Mesenchymal stem cell (in vitro differentiated cells and primary cell): Measurements from ENCODE around the gene UNC5B.
A peak's percentile ranks its signal among the peaks of the same experiment; 100 is the strongest.

ENCODE experiments used
- DNase-seq: peaks from one replicate; pipeline ENCODE4 v3.0.0-alpha.2; 2013
- H2AFZ ChIP-seq: one replicate; pipeline ENCODE4 v1.6.1; 2013; ENCODE audit warnings: low read depth, mild to moderate bottlenecking, control low read depth, inconsistent platforms, low read length, moderate library complexity
- H2AK5ac ChIP-seq: 2 replicates; pipeline ENCODE4 v1.6.1; 2013; ENCODE audit warnings: low read length, moderate library complexity, mild to moderate bottlenecking, inconsistent platforms; ENCODE audit not compliant: severe bottlenecking
- H2BK120ac ChIP-seq: one replicate; pipeline ENCODE4 v1.6.1; 2013; ENCODE audit warnings: low read depth, mild to moderate bottlenecking, inconsistent platforms, low read length, moderate library complexity
- H2BK12ac ChIP-seq, 2 experiments: one replicate each; pipeline ENCODE4 v1.6.1; 2013; ENCODE audit warnings: inconsistent platforms in 2 of 2, low read length in 2 of 2, mild to moderate bottlenecking in 2 of 2, moderate library complexity in 2 of 2, control low read depth in 1 of 2
- H2BK15ac ChIP-seq: one replicate; pipeline ENCODE4 v1.6.1; 2013; ENCODE audit warnings: mild to moderate bottlenecking, low read depth, inconsistent platforms; ENCODE audit not compliant: poor library complexity, severe bottlenecking
- H2BK5ac ChIP-seq: 2 replicates; pipeline ENCODE4 v1.6.1; 2013; ENCODE audit warnings: low read depth, mild to moderate bottlenecking, low read length, control low read depth, inconsistent platforms; ENCODE audit not compliant: poor library complexity, severe bottlenecking
- H3K14ac ChIP-seq, 2 experiments: one replicate each; pipeline ENCODE4 v1.6.1; 2013; ENCODE audit warnings: inconsistent platforms in 2 of 2, low read length in 2 of 2, control low read depth in 1 of 2, mild to moderate bottlenecking in 1 of 2, moderate library complexity in 1 of 2
- H3K18ac ChIP-seq, 2 experiments: one replicate each; pipeline ENCODE4 v1.6.1; 2013; ENCODE audit warnings: inconsistent platforms in 2 of 2, low read length in 2 of 2, control low read depth in 1 of 2, low read depth in 1 of 2, mild to moderate bottlenecking in 1 of 2
- H3K23ac ChIP-seq, 2 experiments: one replicate each; pipeline ENCODE4 v1.6.1; 2013; ENCODE audit warnings: inconsistent platforms in 2 of 2, low read length in 2 of 2, mild to moderate bottlenecking in 2 of 2, moderate library complexity in 2 of 2, control low read depth in 1 of 2
- H3K27ac ChIP-seq: 2 replicates; pipeline ENCODE4 v1.5.1; 2013; ENCODE audit warnings: mild to moderate bottlenecking, moderate library complexity, low read length, control low read depth, inconsistent platforms; ENCODE audit not compliant: poor library complexity, severe bottlenecking
- H3K27me3 ChIP-seq, 2 experiments: 2 replicates each; pipeline versions ENCODE4 v1.6.1 to v1.7.0; 2013; ENCODE audit warnings: low read length in 2 of 2, mild to moderate bottlenecking in 2 of 2, moderate library complexity in 2 of 2, control low read depth in 1 of 2, inconsistent platforms in 1 of 2; ENCODE audit not compliant: control insufficient read depth in 1 of 2, insufficient read depth in 1 of 2
- H3K36me3 ChIP-seq, 2 experiments: 2 replicates each; pipeline versions ENCODE4 v1.6.1 to v1.7.0; 2013; ENCODE audit warnings: low read length in 2 of 2, control low read depth in 1 of 2, inconsistent platforms in 1 of 2, low read depth in 1 of 2, mild to moderate bottlenecking in 1 of 2; ENCODE audit not compliant: insufficient read depth in 2 of 2, control insufficient read depth in 1 of 2
- H3K4ac ChIP-seq, 2 experiments: one replicate each; pipeline ENCODE4 v1.6.1; 2013; ENCODE audit warnings: inconsistent platforms in 2 of 2, low read length in 2 of 2, mild to moderate bottlenecking in 2 of 2, moderate library complexity in 2 of 2, control low read depth in 1 of 2, low read depth in 1 of 2
- H3K4me1 ChIP-seq: 2 replicates; pipeline ENCODE4 v1.6.1; 2013; ENCODE audit warnings: low read depth, low read length, control low read depth; ENCODE audit not compliant: control insufficient read depth, insufficient read depth
- H3K4me2 ChIP-seq: 2 replicates; pipeline ENCODE4 v1.6.1; 2013; ENCODE audit warnings: low read length, mild to moderate bottlenecking, inconsistent platforms; ENCODE audit not compliant: poor library complexity, severe bottlenecking
- H3K4me3 ChIP-seq, 2 experiments: 2 replicates each; pipeline versions ENCODE4 v1.5.1 to v1.7.0; 2013; ENCODE audit warnings: low read length in 2 of 2, mild to moderate bottlenecking in 2 of 2, control low read depth in 1 of 2, low read depth in 1 of 2; ENCODE audit not compliant: insufficient read depth in 1 of 2
- H3K79me1 ChIP-seq: replicated peaks from 2 replicates; pipeline ENCODE4 v1.6.1; 2013; ENCODE audit warnings: mild to moderate bottlenecking, control low read depth, low read length, inconsistent platforms; ENCODE audit not compliant: poor library complexity, severe bottlenecking
- H3K9ac ChIP-seq: 2 replicates; pipeline ENCODE4 v1.7.0; 2013; ENCODE audit warnings: mild to moderate bottlenecking, low read length, moderate library complexity
- H3K9me3 ChIP-seq: 2 replicates; pipeline ENCODE4 v1.7.0; 2013; ENCODE audit warnings: mild to moderate bottlenecking, low read length; ENCODE audit not compliant: control insufficient read depth
- H4K8ac ChIP-seq: one replicate; pipeline ENCODE4 v1.6.1; 2013; ENCODE audit warnings: inconsistent platforms, mild to moderate bottlenecking, low read length, moderate library complexity
- H4K91ac ChIP-seq: one replicate; pipeline ENCODE4 v1.6.1; 2013; ENCODE audit warnings: mild to moderate bottlenecking, low read length, inconsistent platforms
- WGBS: methylation state at CpG from one replicate; pipeline ENCODE4 v1.1.7; 2013; ENCODE audit warnings: mixed read lengths; 5-methylcytosine and 5-hydroxymethylcytosine counted together

The UNC5B gene

GRCh38 chr10:71333129-71333887 lies 120.9 kb downstream of the UNC5B start:
- Histone ChIP-seq H4K8ac (no peak overlapping the region), H3K18ac (no peak overlapping the region), H3K4me1 (peaks cover 7% of the 10 kb centered on the region), H2BK15ac (no peak overlapping the region), H3K23ac (no peak overlapping the region), H3K36me3 (peaks cover 0 to 8% of the 10 kb centered on the region in 2 experiments), H2BK120ac (no peak overlapping the region), H3K79me1 (no peaks in the 10 kb centered on the region), H3K27me3 (peaks cover 0 to 24% of the 10 kb centered on the region in 2 experiments), H4K91ac (no peak overlapping the region), H2BK5ac (no peak overlapping the region), H3K4me3 (no peak overlapping the region), H2AK5ac (no peak overlapping the region), H2AFZ (no peak overlapping the region), H3K4me2 (no peak overlapping the region), H2BK12ac (no peak overlapping the region), H3K9ac (no peak overlapping the region), H3K14ac (no peak overlapping the region), H3K9me3 (no peaks in the 10 kb centered on the region), H3K27ac (no peak overlapping the region), H3K4ac (no peak overlapping the region)
- no peak for DNase-seq
- WGBS = 76% methylated on average over 7 of the region's 9 CpGs

GRCh38 chr10:71334221-71334791 lies 121.9 kb downstream of the UNC5B start:
- DNase-seq = peak; percentile 45
- 62% methylated on average over 12 of the region's 12 CpGs for WGBS
- Histone ChIP-seq H3K9ac (no peak overlapping the region), H2BK5ac (no peak overlapping the region), H3K9me3 (no peaks in the 10 kb centered on the region), H2AFZ (no peak overlapping the region), H2BK15ac (no peak overlapping the region), H4K91ac (no peak overlapping the region), H3K4ac (no peak overlapping the region), H3K27me3 (peaks cover 0 to 24% of the 10 kb centered on the region in 2 experiments), H3K23ac (no peak overlapping the region), H2BK12ac (no peak overlapping the region), H3K4me1 (peaks cover 7% of the 10 kb centered on the region), H3K36me3 (peaks cover 0 to 7% of the 10 kb centered on the region in 2 experiments), H3K18ac (no peak overlapping the region), H3K14ac (no peak overlapping the region), H2AK5ac (no peak overlapping the region), H3K27ac (no peak overlapping the region), H3K4me2 (no peak overlapping the region), H3K4me3 (no peak overlapping the region), H3K79me1 (no peaks in the 10 kb centered on the region), H4K8ac (no peak overlapping the region), H2BK120ac (no peak overlapping the region)

- no peak overlapping the region for H3K4me2 ChIP-seq
- H3K18ac ChIP-seq = no peak overlapping the region
- H3K79me1 ChIP-seq = no peaks in the 10 kb centered on the region
- H3K4me3 ChIP-seq = no peak overlapping the region
- peaks cover 0 to 24% of the 10 kb centered on the region in 2 experiments for H3K27me3 ChIP-seq
- no peak overlapping the region for H2BK15ac ChIP-seq
- peaks cover 13% of the 10 kb centered on the region for H3K4me1 ChIP-seq
- no peak overlapping the region for H3K23ac ChIP-seq
- no peak overlapping the region for H3K9ac ChIP-seq
- no peak overlapping the region for H3K4ac ChIP-seq
- H4K8ac ChIP-seq = no peak overlapping the region
- H2AK5ac ChIP-seq = no peak overlapping the region
- no peaks in the 10 kb centered on the region for H3K9me3 ChIP-seq
- no peak overlapping the region for H4K91ac ChIP-seq
- no peak overlapping the region for H2AFZ ChIP-seq
- DNase-seq = no peak
- H2BK120ac ChIP-seq = no peak overlapping the region
- WGBS = 88% methylated on average over 15 of the region's 15 CpGs
- no peak overlapping the region for H3K27ac ChIP-seq
- no peak overlapping the region for H2BK12ac ChIP-seq
- H3K36me3 ChIP-seq = peaks cover 0 to 13% of the 10 kb centered on the region in 2 experiments
- H2BK5ac ChIP-seq = no peak overlapping the region
- H3K14ac ChIP-seq = no peak overlapping the region
Measured at GRCh38 chr10:71335173-71335708, 122.9 kb downstream of the UNC5B start.

- H3K4me2 ChIP-seq = no peak overlapping the region
- H2BK12ac ChIP-seq = no peak overlapping the region
- H3K36me3 ChIP-seq = peaks cover 0 to 13% of the 10 kb centered on the region in 2 experiments
- H2BK15ac ChIP-seq = no peak overlapping the region
- H3K14ac ChIP-seq = no peak overlapping the region
- no peak overlapping the region for H2BK120ac ChIP-seq
- no peak overlapping the region for H3K4me3 ChIP-seq
- H2AK5ac ChIP-seq = no peak overlapping the region
- DNase-seq = no peak
- H2BK5ac ChIP-seq = no peak overlapping the region
- no peak overlapping the region for H3K4ac ChIP-seq
- H2AFZ ChIP-seq = no peak overlapping the region
- no peak overlapping the region for H4K91ac ChIP-seq
- no peak overlapping the region for H3K27ac ChIP-seq
- 62% methylated on average over 6 of the region's 6 CpGs for WGBS
- H3K23ac ChIP-seq = no peak overlapping the region
- no peak overlapping the region for H3K9ac ChIP-seq
- H3K79me1 ChIP-seq = no peaks in the 10 kb centered on the region
- no peak overlapping the region for H3K18ac ChIP-seq
- H4K8ac ChIP-seq = no peak overlapping the region
- peaks cover 0 to 24% of the 10 kb centered on the region in 2 experiments for H3K27me3 ChIP-seq
- peaks cover 14% of the 10 kb centered on the region for H3K4me1 ChIP-seq
- H3K9me3 ChIP-seq = no peaks in the 10 kb centered on the region
Measured at GRCh38 chr10:71336632-71337031, 124.3 kb downstream of the UNC5B start.
